Esophagus squamous epithelium (tissue), 5 donors: Measurements from ENCODE around the gene MCAM. TPM values are rescaled to one million over a fixed set of nuclear protein-coding genes. Genes with fewer than 3 reads are reported as not detected.

Experiments used
- DNase-seq: peaks from one replicate; lab custom pipeline; 2025; lab: John Stamatoyannopoulos, UW
- H3K27ac ChIP-seq, 4 donors: fragments of 200-600 bp; sonication (generic); one replicate each; pipeline ENCODE4 v1.5.1; 2016 to 2019; ENCODE audit warnings: mild to moderate bottlenecking in 1 of 4
- H3K27me3 ChIP-seq, 4 donors: fragments of 200-600 bp; sonication (generic); 1 replicate in 3 of 4; 2 replicates in 1 of 4; pipeline versions ENCODE4 v1.5.1 to v1.6.0; 2017 to 2021; ENCODE audit warnings: antibody characterized with exemption in 1 of 4
- H3K36me3 ChIP-seq, 3 donors: fragments of 200-600 bp; sonication (generic); one replicate each; pipeline ENCODE4 v1.5.1; 2016 to 2019
- H3K4me1 ChIP-seq, 3 donors: fragments of 200-600 bp; sonication (generic); one replicate each; pipeline ENCODE4 v1.5.1; 2017 to 2019
- H3K4me3 ChIP-seq, 4 donors: fragments of 200-600 bp; sonication (generic); 1 replicate in 3 of 4; 2 replicates in 1 of 4; pipeline ENCODE4 v1.5.1; 2016 to 2019; ENCODE audit warnings: mild to moderate bottlenecking in 2 of 4, moderate library complexity in 1 of 4
- H3K9me3 ChIP-seq, 3 donors: fragments of 200-600 bp; sonication (generic); one replicate each; pipeline ENCODE4 v1.5.1; 2016 to 2019
- CTCF ChIP-seq, 6 experiments: fragments of 450-650 bp in 4 of 6; fragments of 200-600 bp in 2 of 6; sonication (generic) in 2 of 6; IDR thresholded peaks; one replicate each; pipeline ENCODE4 v1.5.1; 2016 to 2019; ENCODE audit warnings: antibody characterized with exemption in 6 of 6, mild to moderate bottlenecking in 4 of 6, moderate library complexity in 4 of 6
- POLR2A ChIP-seq, 4 donors: fragments of 450-650 bp; IDR thresholded peaks; one replicate each; pipeline ENCODE4 v1.6.1; 2017; ENCODE audit warnings: antibody characterized with exemption in 4 of 4, mild to moderate bottlenecking in 4 of 4, moderate library complexity in 3 of 4
- WGBS, 2 donors: methylation state at CpG; one replicate each; pipeline ENCODE4 v1.1.5; 2018; 5-methylcytosine and 5-hydroxymethylcytosine counted together
- intact Hi-C: fragments of 100-400 bp; cut with DNase I; formaldehyde crosslinking; loops from one replicate; pipeline ENCODE4 v1.15.0; 2022
- total RNA-seq, 4 donors: library from RNA; depleted of rRNA; stranded (reverse); fragments of >200 nt; gene quantifications; one replicate each; pipeline ENCODE4 v1.1.0, GENCODE V29; 2016
- donor health status: DM: yes; HTN: yes; CAD: no.

The MCAM gene
- total RNA-seq, 4 donors from 2014 or later = 20.8 to 169 (median 80.9) TPM

GRCh38 chr11:119318240-119319135 is 1.6 kb upstream of the MCAM start:
- Histone ChIP-seq H3K4me3 (peak overlapping the region in 1 of 4 donors; percentile 82), H3K4me1 (peaks cover 52 to 87% (median 64%) of the 10 kb centered on the region in 3 donors), H3K27me3 (peaks cover 0 to 47% (median 3%) of the 10 kb centered on the region in 4 donors), H3K9me3 (no peaks in the 10 kb centered on the region), H3K36me3 (peaks cover 0 to 4% (median 0%) of the 10 kb centered on the region in 3 donors), H3K27ac (peak overlapping the region; percentile 81 to 94 (median 90))
- TF ChIP-seq CTCF (IDR thresholded peaks at IDR 0.05) (no peak), POLR2A (IDR thresholded peaks at IDR 0.05) (peak in 2 of 4 donors; percentile 52 to 56)
- WGBS, 2 donors = 32 to 60% methylated on average over 2 to 13 of the region's 22 CpGs
- no peak for DNase-seq
- intact Hi-C loops = no loop called here

GRCh38 chr11:119317592-119318239 is 786 bp upstream of the MCAM start:
- no peak for DNase-seq
- H3K27ac ChIP-seq = peak overlapping the region; percentile 81 to 94 (median 90)
- WGBS, 2 donors = 11 to 47% methylated on average over 2 to 3 of the region's 14 CpGs
- peaks cover 0 to 47% (median 3%) of the 10 kb centered on the region in 4 donors for H3K27me3 ChIP-seq
- no peaks in the 10 kb centered on the region for H3K9me3 ChIP-seq
- intact Hi-C loops = no loop called here
- peak overlapping the region; percentile 48 to 82 (median 56) for H3K4me3 ChIP-seq
- TF ChIP-seq CTCF (IDR thresholded peaks at IDR 0.05) = no peak
- peak in 2 of 4 donors; percentile 30 to 32 for TF ChIP-seq POLR2A (IDR thresholded peaks at IDR 0.05)
- H3K36me3 ChIP-seq = peaks cover 0 to 4% (median 3%) of the 10 kb centered on the region in 3 donors
- H3K4me1 ChIP-seq = peaks cover 52 to 87% (median 64%) of the 10 kb centered on the region in 3 donors

GRCh38 chr11:119316016-119316728 is 758 bp downstream of the MCAM start:
- no CpG with 5 or more reads among the region's 46 CpGs for WGBS, 2 donors
- Histone ChIP-seq H3K27ac (peak overlapping the region; percentile 81 to 94 (median 90)), H3K36me3 (peaks cover 0 to 17% (median 4%) of the 10 kb centered on the region in 3 donors), H3K27me3 (peaks cover 0 to 47% (median 3%) of the 10 kb centered on the region in 4 donors), H3K4me3 (peak overlapping the region; percentile 48 to 82 (median 56)), H3K4me1 (peaks cover 52 to 87% (median 59%) of the 10 kb centered on the region in 3 donors), H3K9me3 (no peaks in the 10 kb centered on the region)
- intact Hi-C loops = no loop called here
- TF ChIP-seq POLR2A (IDR thresholded peaks at IDR 0.05) (no peak), CTCF (IDR thresholded peaks at IDR 0.05) (no peak)
- DNase-seq = no peak

GRCh38 chr11:119315131-119316015 is 1.6 kb downstream of the MCAM start:
- Histone ChIP-seq H3K27me3 (peaks cover 0 to 47% (median 3%) of the 10 kb centered on the region in 4 donors), H3K4me3 (peak overlapping the region; percentile 48 to 82 (median 56))
- TF ChIP-seq CTCF (IDR thresholded peaks at IDR 0.05) (peak in 1 of 6 experiments; percentile 34), POLR2A (IDR thresholded peaks at IDR 0.05) (no peak)

More at GRCh38 chr11:119315131-119316015, 1.6 kb downstream of the MCAM start:
- intact Hi-C loops = no loop called here
- WGBS, 2 donors = 0 to 17% methylated on average over 1 to 2 of the region's 29 CpGs
- no peak for DNase-seq
- peak overlapping the region; percentile 81 to 94 (median 90) for H3K27ac ChIP-seq
- H3K9me3 ChIP-seq = no peaks in the 10 kb centered on the region
- peaks cover 52 to 87% (median 60%) of the 10 kb centered on the region in 3 donors for H3K4me1 ChIP-seq
- H3K36me3 ChIP-seq = peaks cover 0 to 18% (median 4%) of the 10 kb centered on the region in 3 donors
